GM12892 (cell line): ENCODE results near the gene SWT1.

Source experiments
- POLR2A ChIP-seq: IDR thresholded peaks from 2 replicates; pipeline ENCODE4 v1.6.1; 2011; ENCODE audit warnings: low read depth, low read length, control low read depth
- POLR2AphosphoS5 ChIP-seq: IDR thresholded peaks from 2 replicates; pipeline ENCODE4 v1.6.1; 2011; ENCODE audit warnings: low read depth, low read length, control low read depth
- TAF1 ChIP-seq: IDR thresholded peaks from 2 replicates; pipeline ENCODE4 v1.6.1; 2011; ENCODE audit warnings: low read depth, mild to moderate bottlenecking, control low read depth, low read length, borderline replicate concordance

DNA sequence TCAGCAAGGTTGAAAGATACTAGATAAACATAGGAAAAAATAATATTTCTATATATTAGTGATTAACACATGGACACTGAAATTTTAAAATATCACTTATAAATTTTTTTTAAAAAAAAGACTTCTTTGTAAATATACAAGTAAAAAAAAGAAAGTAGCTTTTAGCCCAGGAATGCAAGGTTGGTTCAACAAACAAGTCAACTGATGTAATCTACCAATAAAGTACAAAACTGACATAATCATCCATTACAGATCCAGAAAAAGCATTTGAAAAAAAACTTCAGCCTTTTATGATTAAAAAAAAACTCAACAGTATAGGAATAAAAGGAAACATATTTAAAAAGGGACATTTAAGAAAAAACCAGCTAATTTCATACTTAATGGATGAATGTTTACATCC lies 48.6 kb upstream of the SWT1 start:
- TF ChIP-seq POLR2AphosphoS5 (no peak), POLR2A (no peak), TAF1 (no peak)
